HEK293 (cell line): ENCODE results near the gene SLC38A9.

Source experiments
- CTCF ChIA-PET: fragments of 350-600 bp; formaldehyde crosslinking; extraction: SDS; loops from one replicate; lab custom pipeline; 2021; ENCODE audit warnings: antibody characterized with exemption; lab: Yijun Ruan, JAX
- POLR2A ChIA-PET: fragments of 300-600 bp; formaldehyde crosslinking; extraction: SDS; loops from one replicate; lab custom pipeline; 2020; ENCODE audit warnings: antibody characterized with exemption, inconsistent platforms; lab: Yijun Ruan, JAX
- H3K27ac ChIP-seq: fragments of 200-500 bp; sonication (Bioruptor generic); 2 replicates; pipeline ENCODE4 v1.5.1; 2014; ENCODE audit warnings: low read depth, low read length, control low read depth, inconsistent platforms; ENCODE audit errors: extremely low read depth
- H3K36me3 ChIP-seq, 2 experiments: fragments of 200-500 bp in 1 of 2; sonication (Bioruptor generic) in 1 of 2; 1 replicate in 1 of 2; 2 replicates in 1 of 2; pipeline ENCODE4 v1.5.1; 2014 to 2017; ENCODE audit warnings: inconsistent platforms in 2 of 2, low read length in 2 of 2; ENCODE audit not compliant: control insufficient read depth in 2 of 2, insufficient read depth in 1 of 2
- H3K4me1 ChIP-seq: fragments of 200-500 bp; sonication (Bioruptor generic); 2 replicates; pipeline ENCODE4 v1.5.1; 2014; ENCODE audit warnings: mild to moderate bottlenecking, low read length, inconsistent platforms; ENCODE audit not compliant: control insufficient read depth, insufficient read depth
- H3K4me3 ChIP-seq: 2 replicates; pipeline ENCODE4 v1.5.1; 2011; ENCODE audit warnings: low read depth, mild to moderate bottlenecking, control low read depth, low read length, moderate library complexity
- H3K9me3 ChIP-seq: fragments of 200-500 bp; sonication (Bioruptor generic); 2 replicates; pipeline ENCODE4 v1.5.1; 2014; ENCODE audit warnings: low read depth, low read length, inconsistent platforms; ENCODE audit not compliant: control insufficient read depth, insufficient read depth
- BCL11A ChIP-seq: fragments of 450-650 bp; formaldehyde crosslinking; IDR thresholded peaks from 2 replicates; pipeline ENCODE4 v1.5.1; 2016; ENCODE audit warnings: low read depth, missing biosample characterization, missing genetic modification characterization
- BCL11B ChIP-seq: fragments of 450-650 bp; formaldehyde crosslinking; IDR thresholded peaks from 2 replicates; pipeline ENCODE4 v1.5.1; 2016; ENCODE audit warnings: low read depth, missing biosample characterization, missing genetic modification characterization
- MYNN ChIP-seq: fragments of 450-650 bp; formaldehyde crosslinking; IDR thresholded peaks from 2 replicates; pipeline ENCODE4 v1.5.1; 2016; ENCODE audit warnings: missing biosample characterization, missing genetic modification characterization, borderline replicate concordance
- MZF1 ChIP-seq: fragments of 450-650 bp; formaldehyde crosslinking; IDR thresholded peaks from 2 replicates; pipeline ENCODE4 v1.5.1; 2017; ENCODE audit warnings: missing biosample characterization, missing genetic modification characterization, borderline replicate concordance
- ZIC2 ChIP-seq: fragments of 450-650 bp; formaldehyde crosslinking; IDR thresholded peaks from 2 replicates; pipeline ENCODE4 v1.5.1; 2016; ENCODE audit warnings: missing biosample characterization, missing genetic modification characterization
- ZNF248 ChIP-seq: fragments of 450-650 bp; formaldehyde crosslinking; IDR thresholded peaks from 2 replicates; pipeline ENCODE4 v1.5.1; 2017; ENCODE audit warnings: missing biosample characterization, missing genetic modification characterization
- ZNF37A ChIP-seq: fragments of 450-650 bp; IDR thresholded peaks from 2 replicates; pipeline ENCODE4 v1.5.1; 2018; ENCODE audit warnings: missing biosample characterization, missing genetic modification characterization
- ZNF404 ChIP-seq: fragments of 450-650 bp; formaldehyde crosslinking; IDR thresholded peaks from 2 replicates; pipeline ENCODE4 v1.5.1; 2017; ENCODE audit warnings: missing biosample characterization, missing genetic modification characterization
- ZNF514 ChIP-seq: fragments of 450-650 bp; formaldehyde crosslinking; IDR thresholded peaks from 2 replicates; pipeline ENCODE4 v1.5.1; 2016; ENCODE audit warnings: missing biosample characterization, missing genetic modification characterization
- ZNF544 ChIP-seq: fragments of 450-650 bp; formaldehyde crosslinking; IDR thresholded peaks from 2 replicates; pipeline ENCODE4 v1.5.0; 2017; ENCODE audit warnings: missing biosample characterization, missing genetic modification characterization
- ZNF585B ChIP-seq: fragments of 450-650 bp; formaldehyde crosslinking; IDR thresholded peaks from 2 replicates; pipeline ENCODE4 v1.5.1; 2016; ENCODE audit warnings: missing biosample characterization, missing genetic modification characterization
- ZNF629 ChIP-seq: fragments of 450-650 bp; formaldehyde crosslinking; IDR thresholded peaks from 2 replicates; pipeline ENCODE4 v1.5.1; 2017; ENCODE audit warnings: missing biosample characterization, missing genetic modification characterization
- ZNF654 ChIP-seq: fragments of 450-650 bp; formaldehyde crosslinking; IDR thresholded peaks from 2 replicates; pipeline ENCODE4 v1.5.1; 2016; ENCODE audit warnings: low read depth, missing biosample characterization, missing genetic modification characterization
- ZNF76 ChIP-seq: fragments of 450-650 bp; formaldehyde crosslinking; IDR thresholded peaks from 2 replicates; pipeline ENCODE4; 2016; ENCODE audit warnings: low read depth, missing biosample characterization, missing genetic modification characterization, borderline replicate concordance
- ZNF792 ChIP-seq: fragments of 450-650 bp; formaldehyde crosslinking; IDR thresholded peaks from 2 replicates; pipeline ENCODE4 v1.5.1; 2016; ENCODE audit warnings: missing biosample characterization, missing genetic modification characterization
- TF ChIP-seq, protein P1 (sequence below): fragments of 450-650 bp; formaldehyde crosslinking; IDR thresholded peaks from 2 replicates; pipeline ENCODE4 v1.5.1; 2016; ENCODE audit warnings: missing biosample characterization, missing genetic modification characterization
- TF ChIP-seq, protein P2 (sequence below): fragments of 450-650 bp; formaldehyde crosslinking; IDR thresholded peaks from 2 replicates; pipeline ENCODE4 v1.5.1; 2016; ENCODE audit warnings: missing biosample characterization, missing genetic modification characterization
- TF ChIP-seq, protein P3 (sequence below): fragments of 450-650 bp; formaldehyde crosslinking; IDR thresholded peaks from 2 replicates; pipeline ENCODE4 v1.5.1; 2016; ENCODE audit warnings: missing biosample characterization, missing genetic modification characterization
- TF ChIP-seq, protein P4 (sequence below): IDR thresholded peaks from 2 replicates; pipeline ENCODE4 v1.6.1; 2011; ENCODE audit warnings: mild to moderate bottlenecking, low read depth, low read length, borderline replicate concordance
- TF ChIP-seq, protein P5 (sequence below): fragments of 450-650 bp; formaldehyde crosslinking; conservative IDR thresholded peaks from 2 replicates; pipeline ENCODE4 v1.5.1; 2016; ENCODE audit warnings: low read depth, missing biosample characterization, missing genetic modification characterization
- TF ChIP-seq, protein P6 (sequence below): fragments of 450-650 bp; formaldehyde crosslinking; IDR thresholded peaks from 2 replicates; pipeline ENCODE4 v1.5.1; 2016; ENCODE audit warnings: missing biosample characterization, missing genetic modification characterization

Gene SLC38A9

DNA sequence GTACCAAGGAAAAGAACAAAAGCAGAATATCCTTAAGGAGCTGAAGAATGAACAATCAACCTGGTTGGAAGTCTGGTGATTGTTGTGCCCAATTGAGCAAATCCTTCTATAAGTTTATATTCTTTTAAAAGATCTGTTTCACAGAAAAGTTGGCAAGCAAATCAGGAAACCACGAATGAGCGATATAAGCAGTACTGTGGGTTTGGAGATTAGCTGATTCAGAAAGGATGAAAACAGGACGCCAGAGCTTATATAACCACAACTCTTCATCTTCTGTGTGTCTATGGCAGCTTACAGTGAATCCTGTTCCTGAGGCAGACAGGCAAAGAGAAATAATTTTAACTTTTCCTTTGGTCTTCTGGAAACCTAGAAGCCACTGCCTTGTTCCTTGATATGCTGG is 61.7 kb downstream of the SLC38A9 start:
- ChIA-PET POLR2A (no interaction called here), CTCF (interaction anchor here (1.1 kb wide), 1 partner anchor 41 kb away, joined by 3 read pairs; no protein-coding TSS in a partner anchor)
- H3K27ac ChIP-seq, result no peak overlapping the region

DNA sequence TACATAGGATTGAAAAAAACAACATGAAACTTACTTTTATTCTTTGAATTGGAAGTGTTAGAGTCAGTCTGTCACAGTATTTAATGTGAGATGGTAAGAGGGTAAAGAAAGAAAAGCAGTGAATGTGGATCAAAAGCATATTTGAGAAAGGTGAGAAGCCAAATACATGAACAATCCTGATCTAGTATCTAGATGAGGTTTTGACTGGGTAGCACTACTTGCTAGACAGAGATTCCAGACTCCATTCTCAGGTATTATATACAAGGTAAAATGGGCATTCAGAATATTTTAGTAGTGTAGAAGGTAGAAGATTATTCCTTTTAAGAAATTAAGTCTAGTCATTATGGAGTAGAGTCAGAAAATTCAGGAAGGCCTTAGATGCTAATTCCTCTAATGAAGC is 62.2 kb downstream of the SLC38A9 start:
- H3K36me3 ChIP-seq, result peaks cover 8 to 10% of the 10 kb centered on the region in 2 experiments; a peak in 2 of 3 replicates
- no peaks in the 10 kb centered on the region for H3K9me3 ChIP-seq
- no peaks in the 10 kb centered on the region for H3K4me1 ChIP-seq
- CTCF ChIA-PET, result interaction anchor here (0.7 to 1.1 kb wide), 2 partner anchors 42 to 189 kb away, joined by 3 read pairs; no protein-coding TSS in a partner anchor
- H3K27ac ChIP-seq, result no peak overlapping the region
- POLR2A ChIA-PET, result no interaction called here
- H3K4me3 ChIP-seq, result no peak overlapping the region
- TF ChIP-seq ZNF514 (no peak), MZF1 (tag by site-specific recombination) (no peak), BCL11B (no peak), ZNF76 (tag by site-specific recombination) (no peak), ZNF37A (tag by site-specific recombination) (no peak)
- TF ChIP-seq, protein P1, sequence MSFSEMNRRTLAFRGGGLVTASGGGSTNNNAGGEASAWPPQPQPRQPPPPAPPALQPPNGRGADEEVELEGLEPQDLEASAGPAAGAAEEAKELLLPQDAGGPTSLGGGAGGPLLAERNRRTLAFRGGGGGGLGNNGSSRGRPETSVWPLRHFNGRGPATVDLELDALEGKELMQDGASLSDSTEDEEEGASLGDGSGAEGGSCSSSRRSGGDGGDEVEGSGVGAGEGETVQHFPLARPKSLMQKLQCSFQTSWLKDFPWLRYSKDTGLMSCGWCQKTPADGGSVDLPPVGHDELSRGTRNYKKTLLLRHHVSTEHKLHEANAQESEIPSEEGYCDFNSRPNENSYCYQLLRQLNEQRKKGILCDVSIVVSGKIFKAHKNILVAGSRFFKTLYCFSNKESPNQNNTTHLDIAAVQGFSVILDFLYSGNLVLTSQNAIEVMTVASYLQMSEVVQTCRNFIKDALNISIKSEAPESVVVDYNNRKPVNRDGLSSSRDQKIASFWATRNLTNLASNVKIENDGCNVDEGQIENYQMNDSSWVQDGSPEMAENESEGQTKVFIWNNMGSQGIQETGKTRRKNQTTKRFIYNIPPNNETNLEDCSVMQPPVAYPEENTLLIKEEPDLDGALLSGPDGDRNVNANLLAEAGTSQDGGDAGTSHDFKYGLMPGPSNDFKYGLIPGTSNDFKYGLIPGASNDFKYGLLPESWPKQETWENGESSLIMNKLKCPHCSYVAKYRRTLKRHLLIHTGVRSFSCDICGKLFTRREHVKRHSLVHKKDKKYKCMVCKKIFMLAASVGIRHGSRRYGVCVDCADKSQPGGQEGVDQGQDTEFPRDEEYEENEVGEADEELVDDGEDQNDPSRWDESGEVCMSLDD (tag by site-specific recombination), result no peak
- TF ChIP-seq, protein P2, sequence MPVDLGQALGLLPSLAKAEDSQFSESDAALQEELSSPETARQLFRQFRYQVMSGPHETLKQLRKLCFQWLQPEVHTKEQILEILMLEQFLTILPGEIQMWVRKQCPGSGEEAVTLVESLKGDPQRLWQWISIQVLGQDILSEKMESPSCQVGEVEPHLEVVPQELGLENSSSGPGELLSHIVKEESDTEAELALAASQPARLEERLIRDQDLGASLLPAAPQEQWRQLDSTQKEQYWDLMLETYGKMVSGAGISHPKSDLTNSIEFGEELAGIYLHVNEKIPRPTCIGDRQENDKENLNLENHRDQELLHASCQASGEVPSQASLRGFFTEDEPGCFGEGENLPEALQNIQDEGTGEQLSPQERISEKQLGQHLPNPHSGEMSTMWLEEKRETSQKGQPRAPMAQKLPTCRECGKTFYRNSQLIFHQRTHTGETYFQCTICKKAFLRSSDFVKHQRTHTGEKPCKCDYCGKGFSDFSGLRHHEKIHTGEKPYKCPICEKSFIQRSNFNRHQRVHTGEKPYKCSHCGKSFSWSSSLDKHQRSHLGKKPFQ (tag by site-specific recombination), result no peak
- TF ChIP-seq, protein P3, sequence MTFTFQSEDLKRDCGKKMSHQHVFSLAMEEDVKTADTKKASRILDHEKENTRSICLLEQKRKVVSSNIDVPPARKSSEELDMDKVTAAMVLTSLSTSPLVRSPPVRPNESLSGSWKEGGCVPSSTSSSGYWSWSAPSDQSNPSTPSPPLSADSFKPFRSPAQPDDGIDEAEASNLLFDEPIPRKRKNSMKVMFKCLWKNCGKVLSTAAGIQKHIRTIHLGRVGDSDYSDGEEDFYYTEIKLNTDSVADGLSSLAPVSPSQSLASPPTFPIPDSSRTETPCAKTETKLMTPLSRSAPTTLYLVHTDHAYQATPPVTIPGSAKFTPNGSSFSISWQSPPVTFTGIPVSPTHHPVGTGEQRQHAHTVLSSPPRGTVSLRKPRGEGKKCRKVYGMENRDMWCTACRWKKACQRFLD (tag by site-specific recombination), result no peak
- TF ChIP-seq, protein P4, sequence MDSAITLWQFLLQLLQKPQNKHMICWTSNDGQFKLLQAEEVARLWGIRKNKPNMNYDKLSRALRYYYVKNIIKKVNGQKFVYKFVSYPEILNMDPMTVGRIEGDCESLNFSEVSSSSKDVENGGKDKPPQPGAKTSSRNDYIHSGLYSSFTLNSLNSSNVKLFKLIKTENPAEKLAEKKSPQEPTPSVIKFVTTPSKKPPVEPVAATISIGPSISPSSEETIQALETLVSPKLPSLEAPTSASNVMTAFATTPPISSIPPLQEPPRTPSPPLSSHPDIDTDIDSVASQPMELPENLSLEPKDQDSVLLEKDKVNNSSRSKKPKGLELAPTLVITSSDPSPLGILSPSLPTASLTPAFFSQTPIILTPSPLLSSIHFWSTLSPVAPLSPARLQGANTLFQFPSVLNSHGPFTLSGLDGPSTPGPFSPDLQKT, result no peak

More for the DNA sequence above, 61.7 kb downstream of the SLC38A9 start:
- no peak for TF ChIP-seq ZNF792 (tag by site-specific recombination)
- no peak for TF ChIP-seq ZNF404 (tag by site-specific recombination)
- no peak for TF ChIP-seq ZNF248
- no peak for TF ChIP-seq ZNF544
- TF ChIP-seq ZNF629, result no peak
- TF ChIP-seq, protein P5, sequence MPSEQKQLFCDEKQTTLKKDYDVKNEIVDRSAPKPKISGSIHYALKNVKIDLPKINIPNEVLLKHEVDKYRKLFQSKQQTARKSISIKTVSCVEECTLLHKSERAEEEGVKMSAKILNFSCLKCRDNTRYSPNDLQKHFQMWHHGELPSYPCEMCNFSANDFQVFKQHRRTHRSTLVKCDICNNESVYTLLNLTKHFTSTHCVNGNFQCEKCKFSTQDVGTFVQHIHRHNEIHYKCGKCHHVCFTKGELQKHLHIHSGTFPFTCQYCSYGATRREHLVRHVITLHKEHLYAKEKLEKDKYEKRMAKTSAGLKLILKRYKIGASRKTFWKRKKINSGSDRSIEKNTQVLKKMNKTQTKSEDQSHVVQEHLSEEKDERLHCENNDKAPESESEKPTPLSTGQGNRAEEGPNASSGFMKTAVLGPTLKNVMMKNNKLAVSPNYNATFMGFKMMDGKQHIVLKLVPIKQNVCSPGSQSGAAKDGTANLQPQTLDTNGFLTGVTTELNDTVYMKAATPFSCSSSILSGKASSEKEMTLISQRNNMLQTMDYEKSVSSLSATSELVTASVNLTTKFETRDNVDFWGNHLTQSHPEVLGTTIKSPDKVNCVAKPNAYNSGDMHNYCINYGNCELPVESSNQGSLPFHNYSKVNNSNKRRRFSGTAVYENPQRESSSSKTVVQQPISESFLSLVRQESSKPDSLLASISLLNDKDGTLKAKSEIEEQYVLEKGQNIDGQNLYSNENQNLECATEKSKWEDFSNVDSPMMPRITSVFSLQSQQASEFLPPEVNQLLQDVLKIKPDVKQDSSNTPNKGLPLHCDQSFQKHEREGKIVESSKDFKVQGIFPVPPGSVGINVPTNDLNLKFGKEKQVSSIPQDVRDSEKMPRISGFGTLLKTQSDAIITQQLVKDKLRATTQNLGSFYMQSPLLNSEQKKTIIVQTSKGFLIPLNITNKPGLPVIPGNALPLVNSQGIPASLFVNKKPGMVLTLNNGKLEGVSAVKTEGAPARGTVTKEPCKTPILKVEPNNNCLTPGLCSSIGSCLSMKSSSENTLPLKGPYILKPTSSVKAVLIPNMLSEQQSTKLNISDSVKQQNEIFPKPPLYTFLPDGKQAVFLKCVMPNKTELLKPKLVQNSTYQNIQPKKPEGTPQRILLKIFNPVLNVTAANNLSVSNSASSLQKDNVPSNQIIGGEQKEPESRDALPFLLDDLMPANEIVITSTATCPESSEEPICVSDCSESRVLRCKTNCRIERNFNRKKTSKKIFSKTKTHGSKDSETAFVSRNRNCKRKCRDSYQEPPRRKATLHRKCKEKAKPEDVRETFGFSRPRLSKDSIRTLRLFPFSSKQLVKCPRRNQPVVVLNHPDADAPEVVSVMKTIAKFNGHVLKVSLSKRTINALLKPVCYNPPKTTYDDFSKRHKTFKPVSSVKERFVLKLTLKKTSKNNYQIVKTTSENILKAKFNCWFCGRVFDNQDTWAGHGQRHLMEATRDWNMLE (tag by site-specific recombination), result no peak
- no peak for TF ChIP-seq ZNF585B
- TF ChIP-seq ZIC2 (tag by site-specific recombination), result no peak
- no peak for TF ChIP-seq MYNN (tag by site-specific recombination)
- TF ChIP-seq, protein P6, sequence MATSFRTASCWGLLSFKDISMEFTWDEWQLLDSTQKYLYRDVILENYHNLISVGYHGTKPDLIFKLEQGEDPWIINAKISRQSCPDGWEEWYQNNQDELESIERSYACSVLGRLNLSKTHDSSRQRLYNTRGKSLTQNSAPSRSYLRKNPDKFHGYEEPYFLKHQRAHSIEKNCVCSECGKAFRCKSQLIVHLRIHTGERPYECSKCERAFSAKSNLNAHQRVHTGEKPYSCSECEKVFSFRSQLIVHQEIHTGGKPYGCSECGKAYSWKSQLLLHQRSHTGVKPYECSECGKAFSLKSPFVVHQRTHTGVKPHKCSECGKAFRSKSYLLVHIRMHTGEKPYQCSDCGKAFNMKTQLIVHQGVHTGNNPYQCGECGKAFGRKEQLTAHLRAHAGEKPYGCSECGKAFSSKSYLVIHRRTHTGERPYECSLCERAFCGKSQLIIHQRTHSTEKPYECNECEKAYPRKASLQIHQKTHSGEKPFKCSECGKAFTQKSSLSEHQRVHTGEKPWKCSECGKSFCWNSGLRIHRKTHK (tag by site-specific recombination), result no peak
- TF ChIP-seq ZNF654 (tag by site-specific recombination), result no peak
- TF ChIP-seq BCL11A (tag by site-specific recombination), result no peak
- H3K9me3 ChIP-seq, result no peaks in the 10 kb centered on the region
- peaks cover 6 to 8% of the 10 kb centered on the region in 2 experiments; a peak in 2 of 3 replicates for H3K36me3 ChIP-seq
- H3K4me3 ChIP-seq, result no peak overlapping the region
- no peaks in the 10 kb centered on the region for H3K4me1 ChIP-seq
